ENCODE results near the gene PRPF8.

DNA sequence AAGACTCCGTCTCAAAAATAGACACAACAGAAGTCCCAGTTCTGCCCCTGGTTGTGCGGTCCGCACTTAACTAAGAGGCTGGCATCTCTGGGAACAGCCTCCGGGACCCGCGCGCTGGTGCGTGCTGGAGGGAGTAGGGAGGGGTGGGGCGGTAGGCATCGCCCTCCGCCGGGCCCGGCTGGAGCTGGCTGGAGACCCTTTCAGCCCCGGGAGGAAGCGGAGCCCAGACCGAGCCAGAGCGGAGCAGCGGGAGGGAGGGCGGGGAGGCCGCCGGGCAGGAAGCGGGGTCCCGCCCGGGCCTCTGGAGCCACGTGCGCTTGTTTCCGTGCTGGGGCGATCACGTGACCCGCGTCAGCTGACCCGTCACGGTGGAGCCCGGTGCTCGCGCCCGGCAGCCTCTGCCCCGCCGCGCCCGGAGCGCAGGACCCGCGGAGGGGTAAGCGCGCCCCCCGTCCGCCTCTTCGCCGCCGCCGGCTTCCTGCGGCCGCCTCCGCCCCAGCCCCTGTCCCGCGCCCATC is 39.7 kb upstream of the PRPF8 start, which contains the start of gene WDR81:
- TF ChIP-seq, protein P1, sequence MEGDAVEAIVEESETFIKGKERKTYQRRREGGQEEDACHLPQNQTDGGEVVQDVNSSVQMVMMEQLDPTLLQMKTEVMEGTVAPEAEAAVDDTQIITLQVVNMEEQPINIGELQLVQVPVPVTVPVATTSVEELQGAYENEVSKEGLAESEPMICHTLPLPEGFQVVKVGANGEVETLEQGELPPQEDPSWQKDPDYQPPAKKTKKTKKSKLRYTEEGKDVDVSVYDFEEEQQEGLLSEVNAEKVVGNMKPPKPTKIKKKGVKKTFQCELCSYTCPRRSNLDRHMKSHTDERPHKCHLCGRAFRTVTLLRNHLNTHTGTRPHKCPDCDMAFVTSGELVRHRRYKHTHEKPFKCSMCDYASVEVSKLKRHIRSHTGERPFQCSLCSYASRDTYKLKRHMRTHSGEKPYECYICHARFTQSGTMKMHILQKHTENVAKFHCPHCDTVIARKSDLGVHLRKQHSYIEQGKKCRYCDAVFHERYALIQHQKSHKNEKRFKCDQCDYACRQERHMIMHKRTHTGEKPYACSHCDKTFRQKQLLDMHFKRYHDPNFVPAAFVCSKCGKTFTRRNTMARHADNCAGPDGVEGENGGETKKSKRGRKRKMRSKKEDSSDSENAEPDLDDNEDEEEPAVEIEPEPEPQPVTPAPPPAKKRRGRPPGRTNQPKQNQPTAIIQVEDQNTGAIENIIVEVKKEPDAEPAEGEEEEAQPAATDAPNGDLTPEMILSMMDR (IDR thresholded peaks at IDR 0.05; ENCODE audit: insufficient read depth, low read depth, low read length), result no peak
- no peak for TF ChIP-seq EZH2 (IDR thresholded peaks at IDR 0.05; ENCODE audit: insufficient read depth, low read length)

Measured in astrocyte (in vitro differentiated cells and primary cell).